Measurements from ENCODE around the gene ARMC8. TPM values are rescaled to one million over a fixed set of nuclear protein-coding genes. Genes with fewer than 3 reads are reported as not detected.

ARMC8 gene
- total RNA-seq, 2 experiments from 2014 or later = 38.2 to 42.7 TPM

GRCh38 chr3:138230525-138230924, 43.4 kb downstream of the ARMC8 start:
- DNase-seq = no peak
- Mint-ChIP-seq H3K4me1 (ENCODE audit: low read depth) (peaks cover 27% of the 10 kb centered on the region), H3K36me3 (ENCODE audit: low read depth) (peaks cover 35% of the 10 kb centered on the region), H3K9me3 (no peaks in the 10 kb centered on the region), H3K27me3 (ENCODE audit: low read depth) (no peaks in the 10 kb centered on the region), H3K4me3 (no peak overlapping the region), H3K27ac (no peak overlapping the region)
- CTCF ChIA-PET = interaction anchor here (0.6 to 0.9 kb wide), 4 partner anchors 14 to 98 kb away, joined by 3 to 5 read pairs (median 3); no protein-coding TSS in a partner anchor
- intact Hi-C loops (cut with micrococcal nuclease) = loop anchor here (2.0 kb wide), 1 partner anchor 98 kb away; the partner anchor contains the start of gene NME9

- no peaks in the 10 kb centered on the region for H3K27me3 Mint-ChIP-seq (ENCODE audit: low read depth)
- intact Hi-C loops (cut with micrococcal nuclease) = no loop called here
- peaks cover 27% of the 10 kb centered on the region for H3K4me1 Mint-ChIP-seq (ENCODE audit: low read depth)
- no peaks in the 10 kb centered on the region for H3K9me3 Mint-ChIP-seq
- H3K4me3 Mint-ChIP-seq = no peak overlapping the region
- CTCF ChIA-PET = interaction anchor here (1.2 kb wide), 1 partner anchor 96 kb away, joined by 4 read pairs; no protein-coding TSS in a partner anchor
- no peak overlapping the region for H3K27ac Mint-ChIP-seq
- H3K36me3 Mint-ChIP-seq (ENCODE audit: low read depth) = peaks cover 37% of the 10 kb centered on the region
- DNase-seq = no peak
Measured at GRCh38 chr3:138232705-138233364, 45.7 kb downstream of the ARMC8 start.

DNA sequence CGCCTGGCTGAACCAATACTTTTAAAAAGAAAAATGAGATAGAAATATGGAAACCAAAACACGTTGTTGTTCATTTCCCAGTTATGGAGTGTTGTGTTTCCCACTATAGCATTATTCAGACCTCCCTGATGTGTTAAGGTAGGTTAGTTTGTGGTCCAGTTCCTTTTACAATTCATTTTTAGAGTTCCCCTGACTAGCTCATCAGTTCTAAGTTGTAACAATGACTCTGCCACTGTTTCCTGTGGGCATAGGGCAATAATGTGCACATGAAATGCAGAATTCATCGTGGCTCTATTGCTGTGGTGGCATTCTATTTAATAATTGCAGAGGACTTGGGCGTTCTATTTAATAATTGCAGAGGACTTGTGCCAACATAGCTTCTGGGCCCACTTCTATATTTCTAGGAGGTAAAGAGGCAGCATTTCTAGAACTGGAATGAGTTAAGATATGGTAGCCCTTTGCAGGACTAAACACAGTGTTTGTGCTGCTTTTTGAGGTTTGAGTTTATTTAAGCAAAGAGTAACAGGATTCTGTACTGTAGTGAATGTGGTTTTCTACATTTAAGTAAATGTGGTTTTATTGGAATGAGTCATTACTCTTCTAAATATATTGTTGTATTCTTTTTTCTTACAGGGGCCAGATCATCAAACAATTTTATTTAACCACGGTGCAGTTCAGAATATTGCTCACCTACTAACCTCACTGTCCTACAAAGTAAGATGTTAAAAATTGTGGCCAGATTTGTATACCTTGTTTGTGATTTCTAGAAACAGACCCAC, 47.5 kb downstream of the ARMC8 start:
- Mint-ChIP-seq H3K4me3 (no peak overlapping the region), H3K36me3 (ENCODE audit: low read depth) (peaks cover 35% of the 10 kb centered on the region), H3K4me1 (ENCODE audit: low read depth) (peaks cover 25% of the 10 kb centered on the region), H3K27me3 (ENCODE audit: low read depth) (no peaks in the 10 kb centered on the region), H3K9me3 (no peaks in the 10 kb centered on the region), H3K27ac (no peak overlapping the region)
- DNase-seq = no peak
- intact Hi-C loops (cut with micrococcal nuclease) = loop anchor here (1.0 to 2.0 kb wide), 2 partner anchors 37 to 48 kb away; partner anchors contain the start of gene ARMC8
- CTCF ChIA-PET = interaction anchor here (0.7 to 0.8 kb wide), 2 partner anchors 100 to 184 kb away, joined by 3 to 4 read pairs; no protein-coding TSS in a partner anchor

GRCh38 chr3:138238711-138239110, 51.6 kb downstream of the ARMC8 start:
- Mint-ChIP-seq H3K27me3 (ENCODE audit: low read depth) (no peaks in the 10 kb centered on the region), H3K36me3 (ENCODE audit: low read depth) (peaks cover 31% of the 10 kb centered on the region), H3K4me1 (ENCODE audit: low read depth) (peaks cover 13% of the 10 kb centered on the region), H3K27ac (no peak overlapping the region), H3K4me3 (no peak overlapping the region), H3K9me3 (no peaks in the 10 kb centered on the region)
- CTCF ChIA-PET = interaction anchor here (0.6 kb wide), 2 partner anchors 151 to 579 kb away, joined by 3 read pairs; no protein-coding TSS in a partner anchor
- DNase-seq = no peak
- intact Hi-C loops (cut with micrococcal nuclease) = no loop called here

DNA sequence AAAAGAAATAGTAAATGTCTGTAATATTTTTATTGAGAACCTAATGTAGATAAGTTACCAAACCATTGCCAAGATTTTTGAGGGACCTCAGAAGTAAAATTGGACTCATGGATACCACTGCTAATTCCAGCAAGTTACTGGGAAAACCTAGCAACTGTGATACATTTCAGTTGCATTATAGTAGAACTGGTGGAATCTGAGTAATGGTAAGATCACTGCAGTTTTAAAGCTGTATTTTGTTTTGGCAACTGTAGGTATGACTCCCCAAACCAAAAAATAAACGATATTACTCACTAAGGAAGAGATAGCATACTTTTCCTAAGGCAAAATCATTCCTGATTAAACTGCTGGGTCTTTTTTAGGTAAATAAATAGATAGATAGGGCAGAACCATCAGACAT, 54.0 kb downstream of the ARMC8 start:
- no peaks in the 10 kb centered on the region for H3K27me3 Mint-ChIP-seq (ENCODE audit: low read depth)
- H3K4me1 Mint-ChIP-seq (ENCODE audit: low read depth) = no peaks in the 10 kb centered on the region
- CTCF ChIA-PET = no interaction called here
- H3K36me3 Mint-ChIP-seq (ENCODE audit: low read depth) = peaks cover 31% of the 10 kb centered on the region
- no peaks in the 10 kb centered on the region for H3K9me3 Mint-ChIP-seq
- intact Hi-C loops (cut with micrococcal nuclease) = no loop called here
- H3K27ac Mint-ChIP-seq = no peak overlapping the region
- no peak overlapping the region for H3K4me3 Mint-ChIP-seq
- no peak for DNase-seq

- DNase-seq = no peak
- intact Hi-C loops (cut with micrococcal nuclease) = no loop called here
- Mint-ChIP-seq H3K27me3 (ENCODE audit: low read depth) (no peaks in the 10 kb centered on the region), H3K36me3 (ENCODE audit: low read depth) (peaks cover 28% of the 10 kb centered on the region), H3K4me3 (no peak overlapping the region), H3K4me1 (ENCODE audit: low read depth) (no peaks in the 10 kb centered on the region), H3K27ac (no peak overlapping the region), H3K9me3 (no peaks in the 10 kb centered on the region)
- CTCF ChIA-PET = interaction anchor here (0.7 kb wide), 1 partner anchor 129 kb away, joined by 3 read pairs; no protein-coding TSS in a partner anchor
Measured at GRCh38 chr3:138241676-138242075, 54.6 kb downstream of the ARMC8 start.

DNA sequence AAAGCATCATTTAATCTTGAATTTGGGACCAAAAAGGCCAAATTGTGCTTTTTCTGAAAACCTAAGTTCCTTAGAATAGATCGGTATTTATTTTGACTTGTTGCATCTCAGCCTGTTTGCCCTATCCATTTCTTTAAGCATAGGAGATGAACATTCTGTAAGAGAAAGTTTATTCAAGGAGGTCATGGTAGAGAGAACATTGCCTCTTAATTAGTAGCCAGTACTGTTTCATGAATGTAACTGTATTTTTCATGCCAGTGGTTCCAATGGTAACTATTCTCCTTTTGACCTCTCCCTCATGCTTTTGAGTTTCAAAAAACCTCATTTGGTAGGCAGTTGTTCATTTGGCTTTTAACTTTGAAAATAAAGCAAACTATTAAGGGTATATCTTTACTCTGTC, 55.4 kb downstream of the ARMC8 start:
- CTCF ChIA-PET = no interaction called here
- Mint-ChIP-seq H3K4me3 (no peak overlapping the region), H3K27me3 (ENCODE audit: low read depth) (no peaks in the 10 kb centered on the region), H3K36me3 (ENCODE audit: low read depth) (peaks cover 30% of the 10 kb centered on the region), H3K4me1 (ENCODE audit: low read depth) (no peaks in the 10 kb centered on the region), H3K27ac (no peak overlapping the region), H3K9me3 (no peaks in the 10 kb centered on the region)
- intact Hi-C loops (cut with micrococcal nuclease) = no loop called here
- no peak for DNase-seq

- Mint-ChIP-seq H3K36me3 (ENCODE audit: low read depth) (peaks cover 39% of the 10 kb centered on the region), H3K27me3 (ENCODE audit: low read depth) (no peaks in the 10 kb centered on the region), H3K4me1 (ENCODE audit: low read depth) (no peaks in the 10 kb centered on the region), H3K27ac (no peak overlapping the region), H3K4me3 (no peak overlapping the region), H3K9me3 (no peaks in the 10 kb centered on the region)
- no peak for DNase-seq
- CTCF ChIA-PET = interaction anchor here (0.9 kb wide), 1 partner anchor 14 kb away, joined by 5 read pairs; no protein-coding TSS in a partner anchor
- intact Hi-C loops (cut with micrococcal nuclease) = no loop called here
Measured at GRCh38 chr3:138245026-138245425, 57.9 kb downstream of the ARMC8 start.

DNA sequence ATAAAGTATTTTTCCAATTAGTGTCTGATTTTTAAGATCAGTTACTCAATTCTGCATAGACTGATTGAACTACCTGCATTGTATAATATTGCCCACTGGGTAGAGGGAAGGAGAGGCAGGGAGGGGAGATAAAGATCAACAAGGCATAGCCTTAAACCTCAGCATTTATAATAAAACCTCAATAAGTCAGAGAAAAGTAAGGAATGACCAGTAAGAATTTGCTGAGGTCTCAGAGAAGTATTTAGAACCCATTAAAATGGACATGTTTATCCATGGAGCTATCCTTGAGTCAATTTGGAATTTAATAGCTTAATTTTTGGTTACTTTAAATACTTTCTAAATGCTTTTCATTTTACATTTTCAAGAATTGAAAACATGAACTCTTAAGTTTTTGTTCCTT, 62.5 kb downstream of the ARMC8 start:
- peaks cover 33% of the 10 kb centered on the region for H3K36me3 Mint-ChIP-seq (ENCODE audit: low read depth)
- CTCF ChIA-PET = no interaction called here
- no peak overlapping the region for H3K27ac Mint-ChIP-seq
- no peaks in the 10 kb centered on the region for H3K9me3 Mint-ChIP-seq
- H3K27me3 Mint-ChIP-seq (ENCODE audit: low read depth) = no peaks in the 10 kb centered on the region
- intact Hi-C loops (cut with micrococcal nuclease) = no loop called here
- no peak for DNase-seq
- no peaks in the 10 kb centered on the region for H3K4me1 Mint-ChIP-seq (ENCODE audit: low read depth)
- H3K4me3 Mint-ChIP-seq = no peak overlapping the region

DNA sequence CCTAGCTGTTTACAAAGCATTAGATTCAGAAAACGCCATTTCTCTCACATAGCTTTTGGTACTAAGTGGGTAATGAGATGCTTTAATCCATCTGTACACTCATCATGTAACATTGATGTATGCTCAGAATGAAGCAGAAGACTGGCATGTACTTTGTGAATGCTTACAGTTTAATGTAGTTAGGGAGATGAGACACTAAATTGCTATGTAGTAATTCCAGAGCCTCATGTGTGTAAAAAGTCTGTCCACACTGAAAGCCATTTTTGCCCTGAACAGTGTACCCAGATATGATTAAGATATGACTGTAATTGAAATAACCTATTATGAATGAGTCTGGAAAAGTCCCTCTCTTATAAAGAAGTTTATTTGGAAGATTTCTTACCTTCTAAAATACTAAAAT, 66.5 kb downstream of the ARMC8 start:
- CTCF ChIA-PET = interaction anchor here (0.7 kb wide), 1 partner anchor 211 kb away, joined by 3 read pairs; no protein-coding TSS in a partner anchor

GRCh38 chr3:138254216-138254615, 67.1 kb downstream of the ARMC8 start:
- H3K9me3 Mint-ChIP-seq = no peaks in the 10 kb centered on the region
- no peak for DNase-seq
- no peak overlapping the region for H3K4me3 Mint-ChIP-seq
- no peak overlapping the region for H3K27ac Mint-ChIP-seq
- H3K36me3 Mint-ChIP-seq (ENCODE audit: low read depth) = peaks cover 14% of the 10 kb centered on the region
- no peaks in the 10 kb centered on the region for H3K27me3 Mint-ChIP-seq (ENCODE audit: low read depth)
- CTCF ChIA-PET = interaction anchor here (0.7 kb wide), 1 partner anchor 35 kb away, joined by 3 read pairs; no protein-coding TSS in a partner anchor
- intact Hi-C loops (cut with micrococcal nuclease) = no loop called here
- no peaks in the 10 kb centered on the region for H3K4me1 Mint-ChIP-seq (ENCODE audit: low read depth)

More for the DNA sequence above, 66.5 kb downstream of the ARMC8 start:
- Mint-ChIP-seq H3K27me3 (ENCODE audit: low read depth) (no peaks in the 10 kb centered on the region), H3K4me3 (no peak overlapping the region), H3K4me1 (ENCODE audit: low read depth) (no peaks in the 10 kb centered on the region), H3K27ac (no peak overlapping the region), H3K36me3 (ENCODE audit: low read depth) (peaks cover 16% of the 10 kb centered on the region), H3K9me3 (no peaks in the 10 kb centered on the region)
- intact Hi-C loops (cut with micrococcal nuclease) = no loop called here
- no peak for DNase-seq

GRCh38 chr3:138256022-138256421, 68.9 kb downstream of the ARMC8 start:
- H3K9me3 Mint-ChIP-seq = no peaks in the 10 kb centered on the region
- CTCF ChIA-PET = interaction anchor here (0.6 to 1.0 kb wide), 2 partner anchors 41 to 275 kb away, joined by 3 read pairs; no protein-coding TSS in a partner anchor
- no peaks in the 10 kb centered on the region for H3K27me3 Mint-ChIP-seq (ENCODE audit: low read depth)
- H3K36me3 Mint-ChIP-seq (ENCODE audit: low read depth) = peaks cover 11% of the 10 kb centered on the region
- no peak for DNase-seq
- no peaks in the 10 kb centered on the region for H3K4me1 Mint-ChIP-seq (ENCODE audit: low read depth)
- intact Hi-C loops (cut with micrococcal nuclease) = no loop called here
- H3K27ac Mint-ChIP-seq = no peak overlapping the region
- H3K4me3 Mint-ChIP-seq = no peak overlapping the region

Measured in activated naive CD4-positive, alpha-beta T cell treated with anti-CD3 and anti-CD28 coated beads for 36 hours (primary cell).